NK-92 (cell line): Measurements from ENCODE around the gene GIMD1.
"Not testable (repeated sequence)": the region's sequence is repeated elsewhere in the genome, so short reads cannot be mapped to it uniquely, and the experiment has no call there.

Source experiments
- DNase-seq: peaks from one replicate; lab custom pipeline; 2025; ENCODE audit not compliant: unreplicated experiment; lab: John Stamatoyannopoulos, UW

The GIMD1 gene

GRCh38 chr4:106353786-106354185, 14.8 kb downstream of the GIMD1 start:
- DNase-seq, result no peak

DNA sequence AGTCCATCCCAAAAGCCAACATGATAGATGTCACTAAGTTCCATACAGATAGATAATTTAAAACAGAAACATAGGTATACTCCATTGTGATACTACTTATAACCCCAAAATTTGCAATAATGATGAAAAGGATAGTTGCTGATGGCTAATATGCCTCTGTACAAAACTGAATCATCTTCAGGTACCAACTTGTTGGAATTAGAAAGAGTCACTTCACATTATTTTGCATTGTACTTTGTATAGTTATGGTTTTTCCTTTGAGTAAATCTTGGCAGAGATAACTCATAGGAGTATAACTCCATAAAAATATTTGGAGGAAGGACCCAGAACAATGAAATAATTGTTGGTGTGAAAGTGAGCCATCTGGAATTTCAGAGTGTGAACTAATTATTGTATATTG, 17.6 kb downstream of the GIMD1 start:
- no peak for DNase-seq

GRCh38 chr4:106347167-106347566, 21.4 kb downstream of the GIMD1 start:
- no peak for DNase-seq

DNA sequence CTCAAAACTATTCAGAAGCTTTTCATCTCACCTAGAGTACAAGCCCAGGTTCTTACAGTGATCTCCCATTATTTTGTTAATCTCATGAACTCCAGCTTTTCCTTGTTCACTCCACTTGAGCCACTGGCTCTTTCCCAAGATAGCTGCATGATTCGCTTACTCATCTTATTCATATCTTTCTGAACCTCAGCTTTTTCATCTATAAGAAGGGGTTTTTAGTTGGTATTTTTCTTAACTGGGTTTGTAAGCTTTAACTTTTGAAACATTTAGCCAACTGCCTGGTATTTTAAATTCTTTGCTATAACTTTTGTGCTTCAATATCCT, 24.0 kb downstream of the GIMD1 start:
- DNase-seq, result no peak

DNA sequence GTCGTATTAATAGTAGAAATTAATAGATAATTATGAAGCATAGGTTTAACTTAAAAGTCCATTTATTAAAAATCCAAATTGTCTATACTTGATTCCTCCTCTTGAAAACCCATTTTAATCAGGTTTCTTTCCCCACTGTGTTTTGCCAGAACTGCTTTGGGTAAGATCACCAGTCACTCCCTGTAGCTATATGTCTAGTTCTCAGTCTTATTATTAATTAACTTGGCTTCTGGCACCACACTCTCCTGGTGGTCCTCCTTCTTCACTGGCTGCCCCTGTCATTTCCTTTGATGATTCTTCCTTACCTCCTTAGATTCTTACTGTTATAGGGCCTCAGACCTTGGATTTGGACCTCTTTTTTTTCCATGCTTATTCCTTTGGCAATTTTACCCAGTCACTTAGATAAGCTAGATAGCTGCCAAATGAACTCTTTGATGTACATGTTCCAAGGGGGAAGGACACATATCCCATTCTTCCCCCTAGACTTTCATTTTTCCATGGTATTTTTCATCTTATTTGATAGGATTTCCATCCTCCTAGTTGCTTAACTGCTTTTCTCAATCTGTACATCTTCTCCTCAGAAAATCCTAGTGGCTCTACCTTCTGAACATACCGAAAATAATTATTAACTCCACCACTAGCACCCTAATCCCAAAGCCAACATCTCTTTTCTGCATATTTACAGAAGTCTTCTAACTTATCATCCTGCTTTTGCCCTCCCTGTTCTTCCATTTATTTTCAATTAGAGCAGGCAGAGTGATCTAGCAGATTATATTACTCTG, 24.5 kb downstream of the GIMD1 start:
- no peak for DNase-seq

- DNase-seq, result no peak
Observed at GRCh38 chr4:106340774-106341173, 27.8 kb downstream of the GIMD1 start.

GRCh38 chr4:106339431-106339830, 29.1 kb downstream of the GIMD1 start:
- DNase-seq, result no peak

GRCh38 chr4:106338671-106339070, 29.9 kb downstream of the GIMD1 start:
- DNase-seq, result no peak

- DNase-seq, result no peak
Observed at GRCh38 chr4:106337916-106338315, 30.7 kb downstream of the GIMD1 start.

GRCh38 chr4:106336618-106337017, 32.0 kb downstream of the GIMD1 start:
- DNase-seq, result no peak

DNA sequence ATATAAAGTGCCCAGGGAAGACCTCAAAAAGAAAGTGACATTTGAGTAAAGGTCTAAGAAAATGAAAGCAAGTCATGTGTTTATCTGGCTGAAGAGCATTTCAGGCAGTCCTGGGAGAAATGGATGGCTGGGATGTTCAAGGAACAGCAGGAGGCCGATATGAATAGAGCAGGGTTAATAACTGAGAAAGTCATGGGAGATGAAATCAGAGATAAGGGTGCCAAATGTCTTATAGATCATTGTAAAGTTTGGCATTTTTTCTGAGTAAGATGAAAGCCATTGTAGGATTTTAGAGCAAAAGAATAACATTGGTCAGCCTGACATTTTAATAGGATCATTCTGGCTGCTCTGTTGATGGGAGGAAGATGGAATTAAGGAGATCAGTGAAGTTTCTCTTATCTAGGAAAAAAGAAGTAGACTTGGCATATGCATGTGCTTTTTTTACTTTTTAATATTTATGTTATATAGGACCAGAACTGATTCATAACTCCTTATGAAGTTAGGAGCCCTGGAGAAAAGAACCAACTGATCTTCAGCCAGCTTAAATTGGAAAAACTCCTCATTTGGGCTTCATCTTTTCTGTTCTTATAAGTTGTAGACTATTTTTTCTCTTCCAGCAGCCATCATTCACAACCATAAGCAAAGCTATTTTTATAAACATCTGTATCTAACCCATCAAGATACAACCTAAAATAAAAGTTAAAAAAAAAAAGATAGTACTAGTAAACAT, 33.7 kb downstream of the GIMD1 start:
- DNase-seq, result no peak

DNA sequence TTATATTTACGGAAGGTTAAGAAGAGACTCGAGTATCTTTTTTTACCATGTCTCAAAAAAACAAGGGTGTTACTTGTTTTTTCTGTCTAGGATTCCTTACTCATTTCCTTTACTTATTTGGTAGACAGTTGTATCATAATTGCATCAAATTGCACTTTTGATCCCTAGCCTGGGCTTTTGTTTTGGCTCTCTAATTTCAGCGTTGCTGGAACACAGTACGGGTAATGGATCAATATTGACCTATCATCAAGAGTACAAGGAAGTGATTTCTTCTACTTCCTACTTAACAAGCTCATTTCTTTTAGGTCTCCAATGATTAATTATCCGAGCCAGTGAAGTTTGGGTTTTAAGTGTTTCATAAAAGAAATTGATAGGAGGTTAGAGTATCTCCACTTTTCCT, 35.4 kb downstream of the GIMD1 start:
- DNase-seq, result no peak

DNA sequence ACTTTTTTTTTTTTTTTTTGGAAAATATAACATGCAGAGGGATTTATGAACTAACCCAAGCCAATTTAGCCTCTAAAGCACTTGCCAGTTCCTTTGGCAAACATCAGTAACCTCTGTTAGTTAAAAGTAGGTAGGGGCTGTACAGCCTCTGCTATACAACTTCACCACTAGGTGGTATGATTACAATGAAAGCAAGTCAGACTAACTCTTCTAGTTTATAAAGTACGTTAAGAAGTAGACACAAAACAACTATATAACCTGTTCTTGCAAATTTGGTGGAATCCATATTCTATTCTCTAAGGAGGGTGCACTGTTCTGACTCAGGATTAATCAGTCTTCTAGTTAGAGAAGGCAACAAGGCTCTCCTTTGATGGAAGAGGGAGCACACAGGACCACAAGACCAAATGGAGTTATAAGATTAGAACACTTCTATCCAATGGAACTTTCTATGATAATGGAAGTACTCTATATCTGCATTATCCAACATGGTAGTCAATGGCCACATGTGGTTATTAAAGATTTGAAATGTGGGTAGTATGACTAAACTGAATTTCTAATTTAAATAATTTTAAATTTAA, 39.4 kb downstream of the GIMD1 start:
- DNase-seq, result no peak

DNA sequence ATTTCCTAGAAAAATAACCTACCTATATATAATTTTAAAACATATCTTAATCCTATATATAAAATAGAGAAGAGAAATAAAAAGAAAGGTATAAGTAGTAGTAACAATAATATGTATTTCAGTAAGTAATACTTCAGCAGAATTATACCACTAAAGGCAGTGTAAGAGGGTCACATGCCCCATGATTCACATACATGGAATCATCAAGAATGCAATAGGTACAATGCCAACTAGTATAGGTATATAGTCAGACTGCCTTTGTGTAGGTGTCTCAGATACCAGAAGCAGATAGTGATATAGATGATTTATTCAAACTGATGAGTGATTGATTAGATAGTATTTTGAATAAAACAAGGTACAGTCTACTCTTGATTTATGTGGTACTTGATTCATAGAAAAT, 42.8 kb downstream of the GIMD1 start:
- DNase-seq, result no peak

- DNase-seq, result no peak
Observed at GRCh38 chr4:106323119-106323518, 45.5 kb downstream of the GIMD1 start.

- not testable (repeated sequence) for DNase-seq
Observed at GRCh38 chr4:106321814-106322213, 46.8 kb downstream of the GIMD1 start.

DNA sequence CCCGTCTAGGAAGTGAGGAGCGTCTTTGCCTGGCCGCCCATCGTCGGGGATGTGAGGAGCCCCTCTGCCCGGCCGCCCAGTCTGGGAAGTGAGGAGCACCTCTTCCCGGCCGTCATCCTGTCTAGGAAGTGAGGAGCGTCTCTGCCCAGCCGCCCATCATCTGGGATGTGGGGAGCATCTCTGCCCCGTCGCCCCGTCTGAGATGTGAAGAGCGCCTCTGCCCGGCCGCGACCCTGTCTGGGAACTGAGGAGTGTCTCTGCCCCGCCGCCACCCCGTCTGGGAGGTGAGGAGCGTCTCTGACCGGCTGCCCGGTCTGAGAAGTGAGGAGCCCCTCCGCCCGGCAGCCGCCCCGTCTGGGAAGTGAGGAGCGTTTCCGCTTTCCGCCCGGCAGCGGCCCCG, 47.4 kb downstream of the GIMD1 start:
- not testable (repeated sequence) for DNase-seq

- no peak for DNase-seq
Observed at GRCh38 chr4:106320235-106320634, 48.3 kb downstream of the GIMD1 start.

DNA sequence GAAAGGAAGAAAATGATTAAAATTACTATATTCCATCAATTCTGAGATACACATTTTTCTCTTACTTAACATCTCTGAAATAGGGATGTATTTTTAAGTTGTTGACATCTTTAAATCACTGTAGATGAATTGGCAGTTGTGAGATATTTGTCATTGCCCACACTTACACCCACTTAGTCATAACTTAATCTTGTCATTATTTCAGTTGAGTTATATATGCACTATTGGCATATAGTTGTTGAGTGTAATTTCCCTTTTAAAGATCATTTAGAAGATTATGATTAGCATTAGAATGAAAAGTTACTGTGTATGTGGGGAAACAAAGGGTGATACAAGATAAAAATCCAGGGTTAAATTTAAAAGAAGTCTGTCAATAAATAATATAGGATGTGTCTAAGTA, 50.1 kb downstream of the GIMD1 start:
- DNase-seq, result no peak

DNA sequence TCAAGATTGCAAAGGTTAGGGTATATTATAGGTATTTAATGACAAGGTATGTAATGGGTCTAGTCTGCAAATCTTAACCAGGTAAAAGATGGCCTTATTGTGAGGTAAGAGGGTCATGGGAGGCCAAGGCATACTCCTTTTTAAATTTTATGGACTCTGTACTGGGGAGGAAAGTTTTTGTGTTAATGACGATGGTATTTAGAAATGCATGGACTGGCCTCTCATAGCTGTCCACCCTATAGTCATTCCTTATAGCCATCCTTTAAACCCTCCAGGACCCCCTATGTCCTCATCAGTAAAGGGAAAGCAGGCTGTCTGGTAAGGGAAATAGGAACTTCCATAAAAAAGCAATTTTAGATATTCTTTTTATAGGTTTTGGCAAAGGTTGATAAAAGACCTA, 50.8 kb downstream of the GIMD1 start:
- DNase-seq, result no peak

- no peak for DNase-seq
Observed at GRCh38 chr4:106316773-106317409, 51.7 kb downstream of the GIMD1 start.
